Measurements from ENCODE around the gene JMJD8.
A peak's percentile ranks its signal among the peaks of the same experiment; 100 is the strongest.

JMJD8 gene

DNA sequence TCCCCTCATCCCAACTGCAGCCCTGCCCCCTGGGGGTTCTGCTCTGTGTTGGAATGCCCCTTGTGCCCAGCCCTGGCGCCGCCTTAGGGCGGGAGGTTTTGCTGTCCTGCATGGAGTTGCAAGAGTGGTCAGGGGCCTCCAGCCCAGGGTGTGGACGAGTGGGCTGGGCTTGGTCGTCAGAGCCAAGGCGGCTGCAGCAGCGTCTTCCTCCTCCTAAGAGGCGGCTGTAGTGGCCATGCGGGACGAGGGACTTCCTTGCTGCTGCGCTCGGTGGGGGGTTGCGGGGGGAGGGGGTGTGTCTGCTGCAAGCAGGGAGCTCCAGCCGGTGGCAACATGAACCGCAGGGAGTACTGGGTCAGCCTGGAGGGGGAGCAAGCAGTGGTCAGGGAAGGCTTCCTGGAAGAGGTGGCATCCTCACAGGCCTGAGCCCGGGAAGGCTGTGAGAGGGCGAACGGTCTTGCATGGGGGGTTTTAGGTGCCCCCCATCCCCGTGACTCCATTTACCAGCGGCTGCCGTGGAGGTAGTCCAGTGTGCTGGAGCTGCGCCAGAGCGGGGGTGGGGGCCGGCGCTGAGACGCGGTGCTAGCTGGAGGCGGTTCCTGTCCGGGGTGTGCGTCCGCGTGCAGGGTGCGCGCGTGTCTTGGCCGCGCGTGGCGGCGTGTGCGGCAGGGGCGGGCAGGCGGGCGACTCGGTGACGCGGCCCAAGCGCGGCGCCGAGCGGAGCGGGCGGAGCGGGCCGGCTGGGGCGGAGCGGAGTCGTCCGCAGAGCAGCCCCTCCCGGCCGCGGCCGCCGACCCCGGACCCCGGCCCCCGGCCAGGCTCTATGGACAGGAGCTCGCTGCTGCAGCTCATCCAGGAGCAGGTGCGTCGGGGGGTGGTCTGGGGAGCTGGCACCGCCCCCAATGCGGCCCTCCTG is 8.9 kb downstream of the JMJD8 start, which contains the start of gene RHBDL1:
Gene RHBDL1 (plus strand): TSS at position 704 of the 916 bp plus-strand sequence. CDS start 120 bp downstream, at position 824.
- DNase-seq: no peak

DNA sequence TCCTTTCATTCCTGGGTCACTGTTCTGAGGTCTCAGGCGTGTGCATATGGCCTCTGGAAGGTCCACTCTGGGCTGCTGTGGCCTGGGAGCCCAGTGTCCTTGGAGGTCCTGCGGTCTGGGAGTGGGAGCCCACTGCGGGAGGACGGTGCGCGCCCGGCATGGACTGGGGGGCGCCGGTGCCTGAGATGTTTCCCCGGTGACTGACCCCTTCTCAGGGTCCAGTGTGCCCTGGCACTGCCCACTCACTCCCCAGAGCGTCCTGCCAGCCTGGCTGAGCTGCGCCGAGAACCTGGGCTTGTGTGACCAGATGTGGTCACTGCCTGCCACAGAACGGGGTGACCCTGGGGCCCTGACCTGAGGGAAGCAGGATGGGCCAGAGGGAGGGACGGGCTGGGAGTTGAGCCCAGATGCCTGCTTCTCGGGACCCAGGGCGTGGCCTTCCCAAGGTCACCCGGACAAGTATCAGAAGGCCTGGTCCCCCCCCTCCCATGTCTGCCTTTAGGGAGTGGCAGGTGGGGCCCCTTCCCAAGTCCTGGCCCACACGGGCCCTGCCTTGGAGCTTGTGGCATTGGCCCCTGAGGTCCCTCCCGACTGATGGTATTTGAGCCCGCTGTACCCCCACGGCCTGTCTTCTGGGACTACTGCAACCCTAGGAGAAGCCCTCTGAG is 9.8 kb downstream of the JMJD8 start:
- no peak for DNase-seq

DNA sequence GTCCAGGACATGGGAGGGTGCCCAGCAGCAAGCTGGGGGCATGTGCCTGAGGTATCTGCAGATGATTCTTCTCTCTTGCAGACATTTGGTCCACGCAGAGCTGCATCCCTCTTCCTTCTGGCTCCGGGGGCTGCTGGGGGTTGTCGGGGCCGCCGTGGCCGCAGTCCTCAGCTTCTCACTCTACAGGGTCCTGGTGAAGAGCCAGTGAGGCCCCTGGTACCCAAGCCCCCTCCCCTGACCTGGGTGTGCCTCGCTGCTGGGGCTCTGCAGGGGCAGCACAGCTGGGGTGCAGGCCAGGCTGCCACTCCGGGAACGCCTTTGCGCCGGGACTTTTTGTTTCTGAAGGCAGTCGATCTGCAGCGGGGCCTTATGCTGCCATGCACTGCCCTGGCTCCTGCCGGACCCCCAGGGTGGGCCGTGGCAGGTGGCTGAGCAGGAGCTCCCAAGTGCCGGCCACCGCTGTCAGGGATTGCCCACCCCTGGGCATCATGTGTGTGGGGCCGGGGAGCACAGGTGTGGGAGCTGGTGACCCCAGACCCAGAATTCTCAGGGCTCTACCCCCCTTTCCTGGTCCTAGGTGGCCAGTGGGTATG is 10.6 kb downstream of the JMJD8 start:
- DNase-seq: no peak

DNA sequence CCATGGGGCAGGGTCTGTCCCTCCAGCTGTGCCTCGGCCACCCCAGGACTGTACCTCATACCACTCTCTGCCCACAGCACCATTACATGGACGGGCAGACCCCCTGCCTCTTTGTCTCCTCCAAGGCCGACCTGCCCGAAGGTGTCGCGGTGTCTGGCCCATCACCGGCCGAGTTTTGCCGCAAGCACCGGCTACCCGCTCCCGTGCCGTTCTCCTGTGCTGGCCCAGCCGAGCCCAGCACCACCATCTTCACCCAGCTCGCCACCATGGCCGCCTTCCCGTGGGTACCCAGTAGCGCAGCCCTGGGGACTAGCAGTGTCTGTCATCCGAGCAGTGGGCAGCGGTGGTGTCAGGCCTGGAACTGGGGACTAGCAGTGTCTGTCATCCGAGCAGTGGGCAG is 11.3 kb downstream of the JMJD8 start:
- DNase-seq: no peak

GRCh38 chr16:672371-672770 is 11.8 kb downstream of the JMJD8 start:
- no peak for DNase-seq

- DNase-seq: no peak
Observed at GRCh38 chr16:671353-672131, 12.6 kb downstream of the JMJD8 start.

GRCh38 chr16:670485-671352 is 13.4 kb downstream of the JMJD8 start:
- DNase-seq: no peak

DNA sequence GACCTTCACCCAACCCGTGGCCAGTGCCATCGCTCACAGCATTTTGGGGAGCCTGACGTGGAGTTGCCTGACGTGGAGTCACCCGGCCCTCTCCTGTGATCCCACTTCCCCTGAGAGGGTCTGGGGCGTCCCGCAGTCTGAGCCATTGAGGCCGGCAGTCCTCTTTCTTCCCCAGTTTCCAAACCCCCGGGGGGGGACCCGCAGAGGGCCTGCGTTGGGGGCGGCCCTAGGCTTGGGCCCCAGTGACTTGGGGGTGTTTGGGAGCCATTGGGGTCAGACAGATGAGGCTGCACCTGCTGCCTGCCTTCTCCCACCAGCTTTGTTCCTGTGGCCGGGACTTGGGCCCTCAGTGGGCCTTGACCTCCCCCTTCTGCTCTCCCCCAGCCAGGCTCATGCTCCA is 14.5 kb downstream of the JMJD8 start:
- DNase-seq: no peak

DNA sequence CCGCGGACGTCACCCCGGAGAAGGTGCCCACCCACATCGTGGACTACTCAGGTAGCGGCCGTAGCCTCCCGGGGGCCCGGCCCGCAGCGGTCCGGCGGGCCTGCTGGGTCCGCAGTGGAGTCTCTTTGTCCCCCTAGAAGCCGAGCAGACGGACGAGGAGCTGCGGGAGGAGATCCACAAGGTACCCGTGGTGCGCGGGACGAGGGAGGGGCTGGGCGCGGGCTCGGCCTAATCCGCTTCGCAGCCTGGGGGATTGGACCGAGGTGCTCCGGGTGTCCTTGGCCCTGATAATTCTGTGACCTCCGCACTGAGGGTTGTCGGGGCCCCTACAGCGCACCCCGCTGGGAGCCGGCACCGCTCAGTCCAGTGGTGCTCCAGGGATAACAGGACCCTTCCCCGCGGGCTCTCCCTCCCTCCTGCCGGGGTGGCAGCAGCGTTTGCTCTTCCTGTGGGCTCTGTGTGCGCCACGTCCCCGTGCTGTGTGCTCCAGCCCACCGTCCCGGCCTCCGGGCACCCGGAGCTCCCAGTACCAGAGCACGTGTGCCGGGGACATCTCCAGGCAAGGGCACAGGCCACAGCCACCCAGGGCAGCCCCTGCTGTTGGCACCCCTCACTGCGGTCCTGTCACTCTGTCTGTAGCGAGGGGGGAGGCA is 15.5 kb downstream of the JMJD8 start:
- no peak for DNase-seq

- DNase-seq: peak; percentile 93 to 94
Observed at GRCh38 chr16:667780-668518, 16.2 kb downstream of the JMJD8 start, which contains the start of gene RHOT2. TSS of gene RHOT2 (plus strand) at chr16:668132. CDS start at chr16:668200, 68 bp downstream.

GRCh38 chr16:667113-667779 is 16.9 kb downstream of the JMJD8 start:
- DNase-seq: no peak

DNA sequence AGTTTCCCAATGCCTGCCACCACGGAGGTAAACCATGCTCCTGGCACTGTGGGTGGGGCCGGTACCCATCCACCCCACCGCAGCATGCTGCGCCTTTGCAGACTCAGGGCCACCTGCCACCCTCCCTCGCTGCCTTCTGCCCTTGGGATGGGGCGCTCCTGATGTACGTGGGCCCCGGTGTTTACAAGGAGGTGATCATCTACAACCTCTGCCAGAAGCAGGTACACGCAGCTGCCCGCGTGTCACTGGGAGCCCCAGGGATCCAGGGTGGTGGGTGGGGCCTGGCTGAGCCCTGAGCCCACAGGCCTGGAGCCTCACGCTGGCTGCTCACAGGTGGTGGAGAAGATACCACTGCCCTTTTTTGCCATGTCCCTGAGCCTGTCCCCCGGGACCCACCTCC is 17.6 kb downstream of the JMJD8 start:
- no peak for DNase-seq

DNA sequence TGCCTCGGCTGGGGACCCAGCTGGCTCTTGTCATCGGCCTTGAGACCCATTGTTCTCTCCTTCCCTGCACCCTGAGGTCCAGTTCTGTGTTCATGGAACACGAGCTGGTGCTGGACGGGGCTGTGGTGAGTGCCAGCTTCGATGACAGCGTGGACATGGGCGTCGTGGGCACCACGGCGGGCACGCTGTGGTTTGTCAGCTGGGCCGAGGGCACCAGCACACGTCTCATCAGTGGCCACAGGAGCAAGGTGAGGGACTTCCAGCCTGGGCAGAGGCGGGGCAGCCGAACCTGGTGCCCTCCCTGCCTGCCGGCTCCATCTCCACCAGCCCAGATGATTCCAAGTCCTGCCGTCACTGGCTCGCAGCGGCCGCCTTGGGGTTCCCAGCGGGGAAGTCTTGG is 21.5 kb downstream of the JMJD8 start:
- no peak for DNase-seq

DNA sequence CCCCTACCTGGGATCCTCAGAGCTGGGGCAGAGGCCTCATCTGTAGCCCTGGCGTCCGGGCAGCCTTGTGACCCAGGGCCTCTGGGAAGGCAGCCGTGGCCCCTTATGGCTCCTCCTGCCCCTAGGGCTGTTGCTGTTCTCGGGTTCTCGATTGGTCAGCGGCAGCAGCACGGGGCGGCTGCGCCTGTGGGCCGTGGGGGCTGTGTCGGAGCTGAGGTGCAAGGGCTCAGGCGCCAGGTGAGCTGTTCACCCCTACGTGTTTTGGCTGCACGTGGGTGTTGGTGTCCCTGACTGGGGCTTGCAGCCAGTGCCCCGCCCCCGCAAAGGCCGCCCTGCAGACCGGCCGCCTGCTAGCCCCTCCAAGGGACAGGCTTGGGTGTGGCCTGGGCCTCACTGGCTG is 22.0 kb downstream of the JMJD8 start:
- DNase-seq: no peak

DNA sequence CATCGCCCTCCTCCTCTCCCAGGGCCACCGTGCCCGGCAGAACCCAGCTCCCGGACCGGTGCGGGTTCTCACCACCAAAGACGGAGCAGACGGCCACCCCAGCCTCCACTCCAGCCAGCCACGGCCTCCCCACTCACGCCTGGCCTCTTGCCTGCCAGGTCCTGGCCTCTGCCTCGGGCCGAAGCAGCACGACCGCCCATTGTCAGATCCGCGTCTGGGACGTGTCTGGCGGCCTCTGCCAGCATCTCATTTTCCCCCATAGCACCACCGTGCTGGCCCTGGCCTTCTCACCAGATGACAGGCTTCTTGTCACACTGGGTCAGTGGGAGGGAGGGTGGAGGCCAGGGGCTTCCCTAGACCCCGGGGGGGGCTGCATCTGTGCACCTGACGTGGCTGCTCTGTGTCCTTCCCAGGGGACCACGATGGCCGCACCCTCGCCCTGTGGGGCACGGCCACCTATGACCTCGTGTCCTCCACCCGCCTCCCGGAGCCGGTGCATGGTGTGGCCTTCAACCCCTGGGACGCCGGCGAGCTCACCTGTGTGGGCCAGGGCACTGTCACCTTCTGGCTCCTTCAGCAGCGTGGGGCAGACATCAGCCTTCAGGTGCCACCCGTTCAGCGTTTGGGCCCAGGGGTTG is 22.8 kb downstream of the JMJD8 start:
- DNase-seq: no peak

DNA sequence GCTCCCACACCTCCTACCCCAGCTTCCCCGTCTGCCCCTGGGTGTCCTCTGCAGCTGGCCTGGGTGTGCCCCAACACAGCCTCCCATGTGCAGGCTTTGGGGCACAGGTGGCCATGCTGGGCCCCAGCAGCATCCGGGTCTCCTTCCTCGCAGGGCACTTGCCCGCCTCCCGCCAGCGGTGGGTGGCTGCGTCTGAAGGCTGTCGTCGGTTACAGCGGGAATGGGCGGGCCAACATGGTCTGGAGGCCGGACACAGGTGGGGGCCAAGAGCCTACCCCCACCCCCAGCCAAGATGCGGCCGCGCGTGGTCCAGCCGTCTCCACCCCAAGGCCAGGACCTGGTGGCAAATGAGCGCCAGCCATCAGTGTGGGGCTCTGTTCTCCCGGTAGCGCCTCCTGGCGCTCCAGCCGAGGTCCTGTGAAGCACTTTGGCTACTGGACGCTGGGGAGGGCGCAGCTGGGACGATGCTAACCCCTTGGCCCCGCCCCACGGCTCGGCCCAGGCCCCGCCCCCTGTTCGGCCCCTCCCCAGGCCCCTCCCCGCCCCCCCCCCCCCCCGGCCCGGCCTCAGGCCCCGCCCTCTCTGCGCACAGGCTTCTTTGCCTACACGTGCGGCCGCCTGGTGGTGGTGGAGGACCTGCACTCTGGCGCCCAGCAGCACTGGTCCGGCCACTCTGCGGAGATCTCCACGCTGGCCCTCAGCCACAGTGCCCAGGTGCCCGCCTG is 23.5 kb downstream of the JMJD8 start:
- DNase-seq: peak; percentile 68 to 77

DNA sequence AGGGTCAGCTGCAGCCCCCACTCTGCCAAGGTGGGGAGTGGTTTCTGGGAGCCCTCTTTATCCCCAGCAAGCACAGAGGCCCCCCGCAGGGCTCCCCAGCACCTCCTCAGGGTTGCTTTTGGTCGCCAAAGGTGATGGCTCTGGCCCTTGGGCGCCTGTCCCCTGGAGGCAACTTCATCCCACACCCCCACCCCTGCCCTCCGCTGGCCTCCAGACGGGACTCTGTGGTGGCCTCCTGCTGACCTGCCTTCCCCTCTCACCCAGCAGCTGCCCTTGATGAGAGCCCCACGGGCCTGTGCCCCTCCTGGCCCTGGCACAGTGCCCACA is 24.0 kb downstream of the JMJD8 start:
- DNase-seq: no peak

GRCh38 chr16:659618-660017 is 24.5 kb downstream of the JMJD8 start:
- DNase-seq: no peak

Data from CD4-positive, alpha-beta T cell treated with Interleukin-4 for 1 hour (primary cell).